Astrocyte of the hippocampus (primary cell): Measurements from ENCODE around the gene TTYH3.

Experiments
- DNase-seq: peaks from one replicate; pipeline ENCODE4 v3.0.0; 2011; ENCODE audit warnings: low read depth, low spot score

Gene TTYH3

GRCh38 chr7:2616387-2617324, 15.1 kb upstream of the TTYH3 start:
- no peak for DNase-seq

DNA sequence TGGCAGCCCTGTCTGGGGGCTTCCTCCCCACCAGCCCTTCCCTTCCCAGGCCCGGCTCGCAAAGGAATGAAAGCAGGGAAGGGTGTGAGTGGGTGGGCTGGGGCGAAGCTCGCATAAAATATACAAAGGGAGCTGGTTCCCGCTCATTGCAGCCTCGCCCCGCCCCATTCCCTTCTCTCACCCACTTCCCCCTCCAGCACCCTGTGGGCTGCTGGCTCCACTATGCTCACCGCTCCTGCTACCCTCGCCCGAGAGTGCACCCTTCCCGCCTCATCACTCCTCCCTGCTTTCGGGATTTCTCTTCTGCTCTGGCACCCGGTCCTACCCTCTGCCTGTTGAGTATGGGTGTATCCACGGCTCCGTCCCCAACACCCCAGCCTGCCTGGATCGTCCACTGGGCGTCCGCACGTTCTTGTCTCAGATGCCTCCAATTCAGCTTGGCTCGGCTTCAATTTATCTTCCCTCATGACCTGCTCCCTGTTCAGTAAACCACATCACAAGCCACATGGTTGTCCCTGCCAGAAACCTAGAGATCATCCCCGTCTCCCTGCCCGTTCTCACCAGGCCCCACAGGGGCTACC, 14.4 kb upstream of the TTYH3 start:
- no peak for DNase-seq

DNA sequence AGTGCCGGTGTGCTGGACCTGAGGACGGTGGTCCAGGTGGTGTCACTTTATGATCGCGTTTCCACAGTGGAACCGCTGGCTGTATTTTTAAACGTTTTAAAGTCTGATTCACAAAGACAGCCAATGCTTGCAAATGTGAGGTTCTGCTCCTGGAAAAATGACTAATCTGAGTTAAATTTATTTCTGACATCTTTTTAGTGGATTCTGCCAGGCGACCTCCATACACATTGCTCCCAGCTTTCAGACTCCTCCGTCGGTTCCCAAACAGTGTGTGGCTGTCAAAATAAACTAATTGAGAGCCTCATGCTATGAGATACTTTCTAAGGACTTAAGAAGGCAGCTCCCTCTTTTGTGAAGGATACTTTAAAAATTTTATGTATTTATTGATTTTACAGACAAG, 12.7 kb upstream of the TTYH3 start:
- DNase-seq, result no peak

DNA sequence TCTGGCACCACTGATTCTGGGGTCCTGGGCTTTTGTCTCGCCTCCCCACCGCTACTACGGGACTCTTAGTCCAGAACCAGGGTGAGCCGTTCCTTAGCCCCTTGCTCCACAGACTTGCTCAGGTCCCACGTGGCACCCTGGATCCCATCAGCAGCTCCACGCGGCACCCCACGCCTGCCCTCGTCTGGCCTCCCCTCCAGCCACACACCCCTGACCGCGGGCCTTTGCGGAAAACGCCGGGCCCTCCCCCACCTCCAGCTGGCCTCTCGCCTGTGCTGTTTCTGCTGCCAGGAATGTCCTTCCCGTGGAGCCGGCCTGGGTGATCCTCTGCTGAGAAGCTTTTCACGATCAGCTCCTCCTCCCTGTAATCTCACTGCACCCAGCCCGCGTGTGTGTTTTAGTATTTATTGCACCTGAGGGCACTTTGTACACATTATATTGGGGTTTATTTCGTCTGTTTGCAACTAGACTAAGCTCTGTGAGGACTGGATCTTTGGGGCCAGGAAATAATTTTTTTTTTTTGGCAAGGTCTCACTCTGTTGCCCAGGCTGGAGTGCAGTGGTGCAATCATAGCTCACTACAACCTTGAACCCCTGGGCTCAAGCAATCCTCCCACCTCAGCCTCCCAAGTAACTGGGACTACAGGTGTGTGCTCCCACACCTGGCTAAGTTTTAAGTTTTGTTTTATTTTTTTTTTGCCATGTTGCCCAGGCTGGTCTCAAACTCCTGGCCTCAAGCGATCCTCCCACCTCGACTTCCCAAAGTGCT, 10.5 kb upstream of the TTYH3 start:
- peak; percentile 81 for DNase-seq

DNA sequence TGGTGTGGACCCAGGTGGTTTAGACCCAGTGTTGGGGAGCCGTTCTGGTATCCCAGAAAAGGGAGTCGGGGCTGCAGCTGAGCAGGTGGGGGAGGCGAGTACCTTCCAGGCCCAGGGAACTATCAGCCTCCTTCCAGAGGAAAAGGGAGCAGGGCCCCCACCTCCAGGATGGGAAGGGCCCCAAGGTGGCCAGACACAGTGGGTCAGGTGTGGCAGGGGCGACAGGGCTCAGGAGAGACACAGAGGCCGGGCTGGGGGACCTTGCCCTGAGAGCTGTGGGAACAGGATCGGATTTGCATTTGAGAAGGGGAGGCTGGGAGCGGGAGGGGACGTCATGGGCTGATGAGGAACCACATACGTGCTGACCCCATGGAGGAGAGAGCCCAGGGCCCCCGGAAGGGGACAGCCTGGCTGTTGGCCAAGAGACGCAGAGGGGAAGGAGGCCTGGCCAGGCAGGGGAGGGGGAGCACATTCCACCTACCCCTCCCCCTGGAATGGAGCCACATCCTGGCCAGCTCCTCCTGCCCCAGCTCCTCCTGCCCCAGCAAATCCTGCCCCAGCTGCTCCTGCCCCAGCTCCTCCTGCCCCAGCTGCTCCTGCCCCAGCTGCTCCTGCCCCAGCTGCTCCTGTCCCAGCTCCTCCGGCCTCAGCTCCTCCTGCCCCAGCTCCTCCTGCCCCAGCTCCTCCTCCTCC, 9.7 kb upstream of the TTYH3 start:
- peak; percentile 71 for DNase-seq

GRCh38 chr7:2622869-2623697, 8.7 kb upstream of the TTYH3 start:
- no peak for DNase-seq

DNA sequence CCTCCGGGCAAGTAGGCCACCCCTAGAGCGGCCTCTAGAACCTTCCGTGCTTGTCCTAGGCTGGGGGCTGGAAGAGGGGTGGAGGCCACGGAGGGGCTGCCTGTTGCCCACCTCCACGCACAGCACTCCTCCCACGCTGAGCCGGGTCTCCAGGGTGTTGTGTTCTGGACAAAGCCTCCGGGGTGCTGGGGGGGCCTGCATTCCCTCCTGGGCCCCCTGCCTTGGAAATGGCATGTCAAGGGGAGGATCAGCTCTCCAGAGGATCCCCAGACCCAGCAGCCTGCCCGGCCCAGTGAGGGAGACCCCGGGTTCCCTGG, 8.1 kb upstream of the TTYH3 start:
- DNase-seq, result no peak

DNA sequence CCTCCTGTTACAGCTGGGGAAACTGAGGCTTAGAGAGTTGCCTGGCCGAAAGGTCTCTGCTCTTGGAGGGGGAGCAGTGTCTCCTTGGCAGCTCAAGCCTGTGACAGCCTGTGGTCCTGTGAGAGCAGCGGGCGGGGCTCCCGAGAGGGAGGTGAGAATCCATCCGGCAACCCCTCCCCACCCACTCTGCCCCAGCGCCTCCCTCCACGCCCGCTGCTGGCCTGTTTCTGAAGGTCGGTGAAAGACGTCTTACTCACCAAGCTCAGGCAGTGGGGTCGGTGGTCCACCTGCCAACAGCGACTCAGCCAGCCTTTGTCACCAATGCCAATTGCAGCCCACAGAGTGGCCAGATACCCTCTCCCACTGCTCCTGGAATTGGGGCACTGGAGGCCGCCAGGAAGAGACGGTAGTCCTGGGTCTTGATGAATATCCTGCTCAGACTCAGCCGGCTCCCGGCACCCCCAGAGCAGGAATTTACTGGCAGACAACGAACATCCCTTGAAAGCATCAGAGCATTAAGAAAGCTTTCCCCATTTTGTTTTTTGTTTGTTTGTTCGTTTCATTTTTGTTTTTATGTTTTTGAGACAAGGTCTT, 7.4 kb upstream of the TTYH3 start:
- no peak for DNase-seq

DNA sequence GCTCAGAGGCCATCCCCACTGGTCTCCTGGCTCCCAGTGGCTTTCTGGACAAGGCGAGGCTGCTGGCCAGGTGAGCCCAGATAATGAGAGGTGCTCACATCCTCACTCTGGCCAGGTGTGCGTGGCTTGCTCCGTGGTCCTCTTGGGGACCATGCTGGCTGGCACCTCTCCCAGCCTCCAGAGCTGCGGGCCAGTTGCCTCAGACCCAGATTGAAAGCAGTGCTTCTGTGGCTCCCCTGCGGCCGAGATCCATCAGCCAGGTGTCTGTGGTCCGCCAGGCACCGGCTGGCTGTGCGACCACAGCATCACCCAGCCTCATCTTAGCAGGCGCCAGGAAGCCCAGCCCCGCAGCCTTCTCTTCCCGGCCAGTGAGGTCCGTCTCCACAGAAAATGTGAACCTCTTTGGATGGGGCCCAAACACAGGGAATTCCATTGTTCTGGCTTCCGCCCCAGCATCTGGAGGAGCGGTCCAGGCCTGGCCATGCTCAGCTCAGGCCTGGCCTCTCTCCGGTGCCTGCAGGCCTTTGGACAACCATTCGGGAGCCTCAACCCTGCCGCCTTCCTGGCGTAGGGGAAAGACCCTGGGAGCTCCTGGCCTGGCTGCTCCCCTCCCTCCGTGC, 5.2 kb upstream of the TTYH3 start:
- DNase-seq, result peak; percentile 80

DNA sequence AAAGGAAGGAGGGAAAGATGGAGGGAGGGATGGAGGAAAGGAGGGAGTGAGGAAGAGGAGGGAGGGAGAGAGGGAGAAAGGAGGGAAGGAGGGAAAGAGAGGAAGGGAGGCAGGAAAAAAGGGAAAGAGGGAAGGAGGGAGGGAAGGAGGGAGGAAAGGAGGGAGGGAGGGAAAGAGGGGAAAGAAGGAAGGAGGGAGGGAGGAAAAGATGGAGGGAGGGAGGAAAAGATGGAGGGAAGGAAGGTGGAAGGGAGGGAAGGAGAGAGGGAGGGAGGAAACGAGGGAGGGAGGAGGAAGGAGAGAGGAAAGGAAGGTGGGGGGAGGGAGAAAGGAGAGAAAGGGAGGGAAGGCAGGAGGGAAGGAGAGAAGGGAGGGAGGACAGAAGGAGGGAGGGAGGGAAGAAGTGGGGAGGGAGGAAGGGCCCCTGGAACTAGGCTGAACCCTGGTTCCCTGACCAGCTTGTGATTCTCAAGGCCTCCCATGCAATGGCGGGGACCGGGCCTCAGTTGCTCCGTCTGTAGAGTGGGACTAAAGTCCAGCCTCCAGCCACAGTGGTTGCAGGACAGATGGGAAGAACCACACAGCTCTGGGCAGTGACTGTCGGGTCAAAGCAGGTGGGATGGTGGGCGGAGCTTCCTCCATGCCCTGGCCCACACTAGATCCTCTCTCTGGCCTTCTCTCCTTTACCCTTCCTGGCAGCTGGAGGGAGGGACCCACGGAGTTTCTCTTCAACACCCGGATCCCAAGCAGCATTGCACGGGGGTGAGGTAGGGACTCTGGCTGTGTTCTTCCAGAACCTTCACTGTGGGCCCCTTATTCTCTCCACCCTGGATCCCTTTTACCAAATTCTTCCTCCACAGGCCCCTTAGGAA, 4.3 kb upstream of the TTYH3 start:
- DNase-seq, result no peak

DNA sequence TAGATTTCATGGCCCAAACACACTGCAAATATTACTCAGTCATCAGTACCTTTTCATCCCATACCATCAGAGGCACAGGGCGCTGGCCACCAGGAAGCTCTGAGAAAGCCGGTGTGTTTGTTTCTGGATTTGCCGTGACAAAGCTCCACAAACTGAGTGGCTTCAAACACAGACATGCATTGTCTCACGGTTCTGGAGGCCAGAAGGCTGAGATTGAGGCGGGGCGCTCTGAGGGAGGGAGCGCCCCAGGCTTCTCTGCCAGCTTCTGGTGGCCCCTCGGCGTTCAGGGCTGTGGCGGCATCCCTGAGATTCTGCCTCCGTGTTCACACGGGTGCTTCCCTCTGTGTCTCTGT, 3.7 kb upstream of the TTYH3 start:
- DNase-seq, result no peak

DNA sequence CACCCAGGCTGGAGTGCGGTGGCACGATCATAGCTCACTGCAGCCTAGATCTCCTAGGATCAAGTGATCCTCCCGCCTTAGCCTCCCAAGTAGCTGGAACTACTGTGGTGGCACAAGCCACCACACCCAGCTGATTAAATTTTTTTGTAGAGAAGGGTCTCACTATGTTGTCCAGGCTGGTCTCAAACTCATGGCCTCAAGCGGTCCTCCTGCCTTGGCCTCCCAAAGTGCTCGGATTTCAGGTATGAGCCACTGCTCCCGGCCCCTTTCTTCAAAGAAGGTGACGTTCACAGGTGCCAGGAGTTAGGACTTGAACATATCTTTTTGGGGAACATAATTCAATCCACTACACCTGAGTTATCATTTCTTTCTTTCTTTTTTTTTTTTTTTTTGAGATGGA, 2.9 kb upstream of the TTYH3 start:
- DNase-seq, result no peak

DNA sequence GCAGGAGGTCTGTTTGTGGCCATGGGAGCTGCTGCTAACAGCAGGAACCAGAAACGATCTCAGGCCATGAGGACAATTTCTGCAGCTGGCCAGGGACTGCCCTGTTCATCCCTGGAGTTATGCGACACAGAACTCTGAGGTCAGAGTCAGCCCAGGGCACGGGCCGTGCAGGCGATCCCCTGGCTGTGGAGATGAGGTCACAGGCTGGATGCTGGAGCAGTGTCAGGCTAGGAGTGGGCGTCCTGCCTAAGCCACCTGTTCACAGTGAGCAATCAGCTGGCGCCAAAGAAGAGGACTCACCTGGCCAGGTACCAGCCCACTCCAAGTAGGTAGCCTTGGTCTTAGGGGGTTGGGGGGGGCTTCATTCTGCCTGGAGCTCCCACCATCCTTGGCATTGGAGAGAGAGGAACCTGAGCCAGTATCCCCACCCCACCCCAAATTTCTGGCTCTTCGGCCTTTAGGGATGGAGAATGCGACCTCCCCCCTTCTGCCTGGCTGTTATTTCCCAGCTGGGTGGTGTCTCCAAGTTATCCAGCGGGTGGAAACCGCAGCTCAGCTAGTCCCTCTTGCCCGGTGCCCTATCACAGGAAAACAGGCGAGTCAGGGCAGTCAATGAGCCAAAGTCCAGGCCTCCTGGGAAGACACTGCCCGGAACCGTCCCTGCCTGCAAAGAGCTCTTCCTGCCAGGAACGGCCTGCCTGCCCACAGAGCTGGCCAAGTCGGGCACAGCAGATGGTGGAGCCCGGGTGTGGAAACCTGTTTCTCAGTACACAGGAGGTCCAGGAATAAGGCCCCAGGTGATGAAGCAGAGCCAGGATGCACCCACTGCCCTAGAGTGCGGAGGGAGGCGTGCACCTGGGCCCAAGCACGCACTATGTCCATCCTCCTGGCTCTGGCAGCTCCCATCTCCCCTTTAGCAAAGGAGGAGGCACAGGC, 1.8 kb upstream of the TTYH3 start:
- DNase-seq, result no peak

DNA sequence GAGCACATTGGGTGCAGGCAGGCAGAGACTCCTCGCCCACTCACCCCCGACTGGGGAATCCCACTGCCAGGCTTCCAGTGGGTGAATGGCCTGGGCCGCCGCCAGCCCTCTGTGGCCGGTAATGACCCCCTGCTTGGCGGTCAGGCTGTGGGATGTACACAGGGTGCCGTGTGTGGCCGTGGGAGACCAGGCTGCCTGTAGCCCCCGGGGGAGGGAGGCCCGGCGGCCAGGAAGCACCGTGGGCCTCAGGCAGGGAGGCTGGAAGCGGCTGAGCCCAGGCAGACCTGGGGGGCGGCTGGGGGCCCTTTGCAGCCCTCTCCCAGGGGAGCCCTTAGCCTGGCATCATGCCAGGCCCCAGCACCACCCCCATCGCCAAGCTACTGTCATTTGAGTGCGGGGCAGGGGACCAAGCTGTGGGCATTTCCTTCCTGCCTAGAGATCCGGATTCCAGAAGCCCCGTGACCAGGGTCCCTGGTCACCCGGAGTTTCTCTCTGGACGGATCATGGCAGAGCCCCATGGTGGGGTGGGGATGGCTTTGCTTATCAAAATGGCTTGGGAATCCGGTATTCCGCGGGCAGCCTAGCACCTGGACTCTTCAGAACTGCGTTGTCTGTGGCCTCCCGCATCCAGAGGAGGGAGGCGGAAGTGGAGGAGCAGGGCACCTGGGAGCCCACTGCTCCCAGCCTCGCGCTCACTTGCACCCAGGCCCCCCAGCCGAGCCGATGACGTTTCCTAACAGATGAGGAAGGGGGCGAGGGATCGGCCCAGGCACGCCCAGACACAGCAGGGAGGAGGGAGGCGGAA, 1.1 kb downstream of the TTYH3 start:
- peak; percentile 88 for DNase-seq

- DNase-seq, result peak; percentile 95
These were observed 1.9 kb downstream of the TTYH3 start for GRCh38 chr7:2633538-2634266.

GRCh38 chr7:2634267-2635145, 2.7 kb downstream of the TTYH3 start:
- no peak for DNase-seq
